ENCODE measurements around the gene IGSF9.

DNA sequence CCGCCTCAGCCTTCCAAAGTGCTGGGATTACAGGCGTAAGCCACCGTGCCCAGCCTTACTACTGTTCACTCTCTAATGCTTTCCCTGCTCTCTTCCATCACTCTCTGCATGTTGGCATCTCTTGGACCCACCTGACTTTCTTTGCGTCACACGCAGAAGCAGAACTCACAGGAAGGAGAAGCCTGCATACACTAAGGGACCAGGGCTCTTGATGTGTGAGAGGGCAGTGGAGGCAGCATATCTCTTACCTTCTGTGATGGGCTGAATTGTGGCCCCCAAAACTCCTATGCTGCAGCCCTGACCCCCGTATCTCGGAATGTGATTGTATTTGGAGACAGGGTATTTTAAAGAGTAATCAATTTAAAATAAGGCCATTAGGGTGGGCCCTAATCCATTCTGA is 35.4 kb upstream of the IGSF9 start:
- TF ChIP-seq, protein P1, sequence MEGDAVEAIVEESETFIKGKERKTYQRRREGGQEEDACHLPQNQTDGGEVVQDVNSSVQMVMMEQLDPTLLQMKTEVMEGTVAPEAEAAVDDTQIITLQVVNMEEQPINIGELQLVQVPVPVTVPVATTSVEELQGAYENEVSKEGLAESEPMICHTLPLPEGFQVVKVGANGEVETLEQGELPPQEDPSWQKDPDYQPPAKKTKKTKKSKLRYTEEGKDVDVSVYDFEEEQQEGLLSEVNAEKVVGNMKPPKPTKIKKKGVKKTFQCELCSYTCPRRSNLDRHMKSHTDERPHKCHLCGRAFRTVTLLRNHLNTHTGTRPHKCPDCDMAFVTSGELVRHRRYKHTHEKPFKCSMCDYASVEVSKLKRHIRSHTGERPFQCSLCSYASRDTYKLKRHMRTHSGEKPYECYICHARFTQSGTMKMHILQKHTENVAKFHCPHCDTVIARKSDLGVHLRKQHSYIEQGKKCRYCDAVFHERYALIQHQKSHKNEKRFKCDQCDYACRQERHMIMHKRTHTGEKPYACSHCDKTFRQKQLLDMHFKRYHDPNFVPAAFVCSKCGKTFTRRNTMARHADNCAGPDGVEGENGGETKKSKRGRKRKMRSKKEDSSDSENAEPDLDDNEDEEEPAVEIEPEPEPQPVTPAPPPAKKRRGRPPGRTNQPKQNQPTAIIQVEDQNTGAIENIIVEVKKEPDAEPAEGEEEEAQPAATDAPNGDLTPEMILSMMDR (IDR thresholded peaks at IDR 0.05): no peak
- no peak for TF ChIP-seq POLR2A (IDR thresholded peaks at IDR 0.05)
- TF ChIP-seq EP300 (IDR thresholded peaks at IDR 0.05): no peak

All from stomach (tissue), 4 donors.